Activated gamma-delta T cell treated with Interleukin-2 at 50 U/mL for 16 hours (primary cell): ENCODE data around the gene CCNK.

Experiments used
- DNase-seq: peaks from one replicate; pipeline ENCODE4 v3.0.0-alpha.2; 2020

Gene CCNK

GRCh38 chr14:99521176-99522024 is 40.2 kb downstream of the CCNK start:
- DNase-seq = no peak

GRCh38 chr14:99522025-99522401 is 40.8 kb downstream of the CCNK start:
- no peak for DNase-seq

- DNase-seq = no peak
Measured at GRCh38 chr14:99522457-99522891, 41.3 kb downstream of the CCNK start.

- no peak for DNase-seq
Measured at GRCh38 chr14:99522934-99523703, 41.9 kb downstream of the CCNK start.

GRCh38 chr14:99523704-99524055 is 42.5 kb downstream of the CCNK start:
- no peak for DNase-seq

GRCh38 chr14:99524091-99524661 is 43.0 kb downstream of the CCNK start:
- DNase-seq = no peak

- no peak for DNase-seq
Measured at GRCh38 chr14:99524804-99525698, 43.8 kb downstream of the CCNK start.

- no peak for DNase-seq
Measured at GRCh38 chr14:99525699-99526080, 44.5 kb downstream of the CCNK start.

- no peak for DNase-seq
Measured at GRCh38 chr14:99527026-99527425, 45.8 kb downstream of the CCNK start.

GRCh38 chr14:99527427-99528076 is 46.3 kb downstream of the CCNK start:
- no peak for DNase-seq

- no peak for DNase-seq
Measured at GRCh38 chr14:99529899-99530298, 48.7 kb downstream of the CCNK start.

GRCh38 chr14:99530407-99531155 is 49.4 kb downstream of the CCNK start:
- no peak for DNase-seq

GRCh38 chr14:99531251-99532096 is 50.3 kb downstream of the CCNK start:
- DNase-seq = no peak

- no peak for DNase-seq
Measured at GRCh38 chr14:99532310-99532709, 51.1 kb downstream of the CCNK start.

- DNase-seq = no peak
Measured at GRCh38 chr14:99534333-99534732, 53.1 kb downstream of the CCNK start.

GRCh38 chr14:99534863-99535262 is 53.7 kb downstream of the CCNK start:
- no peak for DNase-seq

GRCh38 chr14:99535448-99535847 is 54.2 kb downstream of the CCNK start:
- DNase-seq = no peak

GRCh38 chr14:99535908-99536778 is 54.9 kb downstream of the CCNK start:
- DNase-seq = no peak

- no peak for DNase-seq
Measured at GRCh38 chr14:99537399-99537798, 56.2 kb downstream of the CCNK start.

GRCh38 chr14:99538275-99538674 is 57.1 kb downstream of the CCNK start:
- no peak for DNase-seq
